Fibroblast of skin of scalp (primary cell): ENCODE results near the gene CAPRIN1.
"Not testable (repeated sequence)": the region's sequence is repeated elsewhere in the genome, so short reads cannot be mapped to it uniquely, and the experiment has no call there.

Experiments
- DNase-seq: peaks from one replicate; pipeline ENCODE4 v3.0.0-alpha.2; 2013

Gene CAPRIN1

GRCh38 chr11:34086554-34087283, 35.2 kb downstream of the CAPRIN1 start:
- DNase-seq: no peak

GRCh38 chr11:34091825-34092224, 40.3 kb downstream of the CAPRIN1 start:
- DNase-seq: no peak

DNA sequence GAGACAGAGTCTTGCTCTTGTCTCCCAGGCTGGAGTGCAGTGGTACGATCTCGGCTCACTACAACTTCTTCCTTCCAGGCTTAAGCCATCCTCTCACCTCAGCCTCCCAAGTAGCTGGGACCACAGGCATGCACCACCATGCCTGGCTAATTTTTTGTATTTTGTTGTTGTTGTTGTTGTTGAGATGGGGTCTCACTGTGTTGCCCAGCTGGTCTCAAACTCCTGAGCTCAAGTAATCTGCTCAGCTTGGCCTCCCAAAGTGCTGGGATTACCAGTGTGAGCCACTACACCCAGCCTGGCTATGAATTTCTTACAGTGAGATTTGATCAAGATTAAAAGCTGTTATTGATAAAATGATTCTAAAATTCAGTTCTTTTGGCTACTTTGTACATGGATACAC, 43.4 kb downstream of the CAPRIN1 start:
- not testable (repeated sequence) for DNase-seq

DNA sequence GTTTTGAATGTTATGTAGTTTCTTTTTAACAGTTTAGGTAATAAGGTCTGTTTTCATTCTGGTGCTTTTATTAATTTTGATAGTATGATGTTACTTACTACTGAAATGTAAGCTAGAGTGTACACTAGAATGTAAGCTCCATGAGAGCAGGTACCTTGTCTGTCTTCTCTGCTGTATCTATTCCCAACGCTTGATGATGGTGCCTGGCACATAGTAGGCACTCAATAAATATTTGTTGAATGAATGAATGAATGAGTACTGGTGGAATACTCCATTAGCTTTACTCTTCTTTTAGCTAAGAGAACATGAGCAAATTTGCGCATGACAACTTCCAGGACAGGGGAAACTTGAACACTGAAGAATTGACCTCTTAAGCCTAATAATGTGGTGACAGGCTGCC, 47.3 kb downstream of the CAPRIN1 start:
- no peak for DNase-seq

DNA sequence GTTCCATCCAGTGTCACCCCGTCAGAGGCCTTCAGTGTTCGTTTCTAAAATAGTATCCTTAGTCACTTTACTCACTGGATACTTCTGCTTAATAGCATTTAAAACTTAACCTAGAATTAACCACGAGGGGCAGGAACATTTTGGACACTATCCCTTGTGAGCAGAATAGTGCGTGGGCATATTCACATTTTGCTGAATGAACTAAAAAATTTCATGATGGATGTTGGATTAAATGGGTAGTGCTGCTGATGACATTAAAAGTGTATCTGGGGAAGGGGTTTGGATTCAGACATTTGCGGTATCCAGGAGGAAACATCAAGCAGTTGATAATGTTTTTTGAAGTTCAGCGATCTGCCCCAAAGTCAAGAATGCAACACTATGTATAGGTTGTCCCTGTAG, 53.1 kb downstream of the CAPRIN1 start:
- DNase-seq: no peak

- DNase-seq: peak; percentile 99
Observed at GRCh38 chr11:34105079-34105956, 53.8 kb downstream of the CAPRIN1 start, which contains the start of gene NAT10. TSS of gene NAT10 (plus strand) at chr11:34105629. CDS start at chr11:34108226, 2,597 bp downstream.

- peak; percentile 9 for DNase-seq
Observed at GRCh38 chr11:34105957-34106504, 54.5 kb downstream of the CAPRIN1 start.

DNA sequence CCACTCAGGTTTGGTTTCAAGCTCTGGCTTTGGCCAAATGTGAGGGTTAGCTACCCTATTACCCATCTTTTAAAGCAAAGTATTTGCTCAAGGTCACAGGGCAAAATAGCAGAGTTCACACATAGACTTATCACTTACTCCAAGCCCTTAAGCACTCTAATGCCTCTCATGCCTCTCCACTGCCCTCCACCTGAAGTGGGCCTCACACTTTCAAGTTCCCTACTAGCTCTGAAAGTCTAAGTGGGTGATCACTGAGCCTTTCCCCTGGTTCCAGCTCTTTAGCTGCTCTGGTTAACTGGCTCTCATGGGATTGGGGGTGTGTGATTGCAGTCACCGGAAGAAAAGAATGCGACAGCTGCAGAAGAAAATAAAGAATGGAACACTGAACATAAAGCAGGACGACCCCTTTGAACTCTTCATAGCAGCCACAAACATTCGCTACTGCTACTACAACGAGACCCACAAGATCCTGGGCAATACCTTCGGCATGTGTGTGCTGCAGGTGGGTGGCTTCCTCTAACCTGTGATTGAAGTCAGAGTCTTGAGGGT, 60.3 kb downstream of the CAPRIN1 start:
- DNase-seq: no peak

GRCh38 chr11:34114014-34114413, 62.5 kb downstream of the CAPRIN1 start:
- DNase-seq: no peak

GRCh38 chr11:34114471-34114870, 62.9 kb downstream of the CAPRIN1 start:
- no peak for DNase-seq

GRCh38 chr11:34120651-34121050, 69.1 kb downstream of the CAPRIN1 start:
- DNase-seq: no peak

GRCh38 chr11:34124885-34125668, 73.5 kb downstream of the CAPRIN1 start:
- no peak for DNase-seq

GRCh38 chr11:34126959-34127848, 75.7 kb downstream of the CAPRIN1 start:
- no peak for DNase-seq

DNA sequence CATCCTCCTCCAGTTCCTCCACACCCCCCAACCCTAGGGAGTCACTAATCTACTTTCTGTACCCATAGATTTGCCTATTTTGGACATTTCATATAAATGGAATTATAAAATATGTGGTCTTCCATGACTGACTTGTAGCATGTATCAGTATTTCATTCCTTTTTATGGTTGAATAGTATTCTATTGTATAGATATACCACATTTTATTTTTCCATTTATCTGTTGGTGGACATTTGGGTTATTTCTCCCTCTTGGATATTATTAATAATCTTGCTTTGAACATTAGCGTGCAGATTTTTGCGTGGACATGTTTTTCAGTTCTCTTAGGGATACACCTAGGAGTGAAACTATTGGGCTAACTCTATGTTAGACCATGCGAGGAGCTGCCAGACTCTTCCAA, 77.3 kb downstream of the CAPRIN1 start:
- DNase-seq: no peak

GRCh38 chr11:34132261-34132965, 80.9 kb downstream of the CAPRIN1 start:
- no peak for DNase-seq

- DNase-seq: no peak
Observed at GRCh38 chr11:34134765-34135164, 83.2 kb downstream of the CAPRIN1 start.

DNA sequence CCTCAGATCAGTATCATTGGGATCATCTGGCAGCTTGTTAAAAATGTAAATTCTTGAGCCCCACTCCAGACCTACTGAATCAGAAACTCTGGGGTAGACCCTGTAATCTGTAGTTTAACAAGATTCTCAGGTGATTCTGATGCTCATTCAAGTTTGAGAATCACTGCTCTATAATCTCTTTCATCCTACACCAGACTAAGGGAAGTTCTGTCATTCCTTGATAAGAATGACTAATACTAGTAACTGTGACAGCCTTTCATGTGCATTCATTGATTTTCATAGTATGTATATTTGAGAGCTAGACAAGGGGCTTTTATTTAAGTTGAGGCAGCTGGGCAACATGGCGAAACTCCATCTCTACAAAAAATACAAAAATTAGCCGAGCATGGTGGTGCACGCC, 83.9 kb downstream of the CAPRIN1 start:
- DNase-seq: no peak

DNA sequence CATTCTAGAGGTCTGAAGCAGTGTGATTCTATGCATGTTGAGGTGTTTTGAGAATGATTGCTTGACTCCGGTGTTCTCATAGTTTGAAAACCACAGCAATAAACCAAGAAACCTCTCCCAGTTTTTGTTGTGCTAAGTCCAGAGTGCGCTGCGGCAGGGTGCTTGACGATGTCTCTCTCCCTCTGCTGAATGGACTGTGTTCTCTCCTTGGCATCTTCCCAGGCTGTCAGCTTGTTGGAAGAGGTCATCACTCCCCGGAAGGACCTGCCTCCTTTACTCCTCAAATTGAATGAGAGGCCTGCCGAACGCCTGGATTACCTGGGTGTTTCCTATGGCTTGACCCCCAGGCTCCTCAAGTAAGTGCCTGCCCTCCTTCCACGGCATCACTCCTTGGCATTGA, 84.9 kb downstream of the CAPRIN1 start:
- no peak for DNase-seq

DNA sequence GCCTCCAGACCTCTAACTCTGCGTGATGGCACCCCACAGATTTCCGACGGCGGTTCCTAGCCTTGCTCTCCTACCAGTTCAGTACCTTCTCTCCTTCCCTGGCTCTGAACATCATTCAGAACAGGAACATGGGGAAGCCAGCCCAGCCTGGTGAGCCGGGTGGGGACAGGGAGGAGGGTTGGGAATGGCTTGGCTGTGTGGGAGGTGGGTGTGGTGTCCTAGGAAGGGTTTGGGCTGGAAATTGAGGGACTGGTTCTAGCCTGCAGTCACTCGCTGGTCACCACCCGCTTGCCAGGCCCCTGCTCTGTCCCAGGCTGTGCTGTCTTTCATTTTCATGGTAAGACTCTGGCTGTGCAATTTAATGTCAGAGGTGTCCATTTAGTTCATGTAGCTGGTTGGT, 87.8 kb downstream of the CAPRIN1 start:
- DNase-seq: no peak

DNA sequence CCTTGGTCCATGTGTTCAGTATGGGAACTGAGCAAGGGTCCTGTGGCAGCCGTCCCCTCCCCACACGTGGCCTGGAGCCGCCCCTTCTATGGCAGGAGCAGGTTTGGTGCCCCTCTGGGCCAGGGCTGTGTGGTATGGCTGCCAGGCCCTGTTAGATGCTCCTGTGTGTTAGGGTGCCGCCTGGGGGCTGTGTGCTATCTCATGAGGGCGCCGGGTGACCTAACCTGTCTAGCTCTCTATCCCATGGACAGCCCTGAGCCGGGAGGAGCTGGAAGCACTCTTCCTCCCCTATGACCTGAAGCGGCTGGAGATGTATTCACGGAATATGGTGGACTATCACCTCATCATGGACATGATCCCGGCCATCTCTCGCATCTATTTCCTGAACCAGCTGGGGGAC, 88.6 kb downstream of the CAPRIN1 start:
- no peak for DNase-seq

DNA sequence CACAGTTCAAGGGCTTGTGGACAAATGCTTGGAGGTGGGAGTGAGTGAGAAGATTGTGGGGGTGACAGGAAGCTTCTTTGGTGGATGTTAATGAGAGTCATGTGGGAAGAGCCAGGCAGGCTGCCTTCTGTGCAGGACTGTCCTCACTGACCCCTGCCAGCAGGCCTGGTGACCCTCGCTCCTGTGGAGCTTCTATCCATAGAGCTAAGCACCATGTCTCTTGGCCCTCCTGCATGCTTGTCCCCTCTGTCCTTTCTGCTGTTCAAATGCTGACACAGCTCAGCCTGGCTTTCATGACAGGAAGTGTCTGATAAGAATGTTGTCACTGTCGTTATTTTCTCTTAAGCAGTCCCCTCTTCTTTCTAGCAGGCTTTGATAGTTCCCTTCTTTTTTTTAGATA, 91.5 kb downstream of the CAPRIN1 start:
- no peak for DNase-seq
